Activated CD4-positive, alpha-beta T cell treated with anti-CD3 and anti-CD28 coated beads, Interleukin-2, amount 10 ng/mL, durations not matched to agents 7 days and 5 days (primary cell): ENCODE results near the gene SSUH2. TPM values are rescaled to one million over a fixed set of nuclear protein-coding genes. Genes with fewer than 3 reads are reported as not detected.

Source experiments
- CTCF ChIA-PET: fragments of 350-600 bp; sonication (Branson Sonifier 250); formaldehyde crosslinking; loops from one replicate; lab custom pipeline; 2021; ENCODE audit warnings: antibody characterized with exemption; lab: Charles Lee
- POLR2A ChIA-PET: fragments of 350-600 bp; sonication (Branson Sonifier 250); formaldehyde crosslinking; loops from one replicate; lab custom pipeline; 2021; ENCODE audit warnings: antibody characterized with exemption; lab: Charles Lee
- DNase-seq: peaks from one replicate; pipeline ENCODE4 v3.0.0-alpha.2; 2020
- H3K27ac Mint-ChIP-seq: one replicate; pipeline ENCODE4 v1.8.0; 2021; ENCODE audit warnings: mild to moderate bottlenecking, moderate library complexity, mixed read lengths
- H3K27me3 Mint-ChIP-seq: one replicate; pipeline ENCODE4 v1.8.0; 2021; ENCODE audit warnings: mixed read lengths
- H3K36me3 Mint-ChIP-seq: one replicate; pipeline ENCODE4 v1.8.0; 2021; ENCODE audit warnings: low read depth, mixed read lengths
- H3K4me1 Mint-ChIP-seq: one replicate; pipeline ENCODE4 v1.8.0; 2021; ENCODE audit warnings: mixed read lengths
- H3K4me3 Mint-ChIP-seq: one replicate; pipeline ENCODE4 v1.8.0; 2021; ENCODE audit warnings: mild to moderate bottlenecking, moderate library complexity, mixed read lengths
- H3K9me3 Mint-ChIP-seq: one replicate; pipeline ENCODE4 v1.8.0; 2021; ENCODE audit warnings: mixed read lengths
- total RNA-seq, 2 experiments: library from RNA; stranded (reverse); gene quantifications; one replicate each; pipeline ENCODE4 v1.2.3, GENCODE V29; 2021

Gene SSUH2
- total RNA-seq, 2 experiments from 2014 or later, result not detected

GRCh38 chr3:8608041-8608790 is 36.4 kb downstream of the SSUH2 start:
- ChIA-PET POLR2A (interaction anchor here (0.6 kb wide), 1 partner anchor 56 kb away, joined by 3 read pairs; no protein-coding TSS in a partner anchor), CTCF (interaction anchor here (0.8 kb wide), 1 partner anchor 16 kb away, joined by 3 read pairs; no protein-coding TSS in a partner anchor)
- no peak overlapping the region for H3K4me3 Mint-ChIP-seq
- no peaks in the 10 kb centered on the region for H3K4me1 Mint-ChIP-seq
- H3K27ac Mint-ChIP-seq, result no peak overlapping the region
- no peaks in the 10 kb centered on the region for H3K9me3 Mint-ChIP-seq
- no peak for DNase-seq
- H3K36me3 Mint-ChIP-seq, result no peaks in the 10 kb centered on the region
- H3K27me3 Mint-ChIP-seq, result no peaks in the 10 kb centered on the region

DNA sequence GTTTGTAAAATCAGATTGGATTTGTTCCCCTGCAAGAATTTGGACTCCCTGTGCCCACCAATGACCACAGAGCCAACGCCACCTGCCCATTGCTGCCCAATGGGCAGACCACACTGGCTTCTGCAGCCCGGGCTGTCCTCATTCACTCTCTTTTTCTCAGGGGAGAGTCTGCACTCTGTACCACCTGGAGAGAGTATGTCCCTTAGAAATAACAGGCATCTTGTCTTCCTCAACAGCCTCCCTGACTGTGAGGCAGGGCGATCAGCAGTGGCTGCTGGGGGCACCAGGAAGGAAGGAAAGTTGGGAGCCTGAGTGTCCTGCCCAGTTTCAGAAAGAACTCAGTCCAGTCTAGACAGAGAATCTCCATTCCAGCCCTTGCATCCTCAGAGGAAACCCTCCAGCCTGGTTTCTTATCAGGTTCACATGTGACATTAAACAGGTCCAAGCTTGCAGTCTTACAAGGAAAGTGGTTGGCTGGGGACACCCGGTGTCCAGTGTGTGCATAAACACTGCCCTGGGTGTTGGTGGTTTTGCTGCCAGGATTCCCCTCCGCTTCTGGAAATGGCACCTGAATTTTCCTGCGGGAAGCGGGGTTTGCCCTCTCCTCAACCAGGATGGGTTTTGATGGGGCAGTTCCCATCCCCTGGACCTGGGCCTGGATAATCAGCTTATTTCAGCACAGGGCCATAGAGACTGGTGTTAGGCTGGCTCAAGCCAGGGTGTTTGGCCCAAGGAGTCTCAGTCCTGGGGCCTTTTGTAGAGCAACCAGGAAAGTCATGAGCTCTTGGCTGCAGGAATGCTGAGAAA is 37.2 kb downstream of the SSUH2 start:
- Mint-ChIP-seq H3K9me3 (no peaks in the 10 kb centered on the region), H3K36me3 (no peaks in the 10 kb centered on the region), H3K27ac (no peak overlapping the region), H3K27me3 (no peaks in the 10 kb centered on the region), H3K4me1 (no peaks in the 10 kb centered on the region), H3K4me3 (no peak overlapping the region)
- CTCF ChIA-PET, result interaction anchor here (0.8 kb wide), 1 partner anchor 16 kb away, joined by 3 read pairs; no protein-coding TSS in a partner anchor
- no peak for DNase-seq
- POLR2A ChIA-PET, result interaction anchor here (0.6 kb wide), 1 partner anchor 57 kb away, joined by 3 read pairs; no protein-coding TSS in a partner anchor

GRCh38 chr3:8606701-8607231 is 37.8 kb downstream of the SSUH2 start:
- Mint-ChIP-seq H3K36me3 (no peaks in the 10 kb centered on the region), H3K27ac (no peak overlapping the region), H3K4me1 (no peaks in the 10 kb centered on the region), H3K9me3 (no peaks in the 10 kb centered on the region), H3K27me3 (no peaks in the 10 kb centered on the region), H3K4me3 (no peak overlapping the region)
- CTCF ChIA-PET, result no interaction called here
- DNase-seq, result no peak
- POLR2A ChIA-PET, result no interaction called here

- Mint-ChIP-seq H3K4me1 (no peaks in the 10 kb centered on the region), H3K36me3 (no peaks in the 10 kb centered on the region), H3K4me3 (no peak overlapping the region), H3K9me3 (no peaks in the 10 kb centered on the region), H3K27me3 (no peaks in the 10 kb centered on the region), H3K27ac (no peak overlapping the region)
- POLR2A ChIA-PET, result no interaction called here
- DNase-seq, result no peak
- CTCF ChIA-PET, result no interaction called here
Observed at GRCh38 chr3:8604988-8605387, 39.6 kb downstream of the SSUH2 start.

DNA sequence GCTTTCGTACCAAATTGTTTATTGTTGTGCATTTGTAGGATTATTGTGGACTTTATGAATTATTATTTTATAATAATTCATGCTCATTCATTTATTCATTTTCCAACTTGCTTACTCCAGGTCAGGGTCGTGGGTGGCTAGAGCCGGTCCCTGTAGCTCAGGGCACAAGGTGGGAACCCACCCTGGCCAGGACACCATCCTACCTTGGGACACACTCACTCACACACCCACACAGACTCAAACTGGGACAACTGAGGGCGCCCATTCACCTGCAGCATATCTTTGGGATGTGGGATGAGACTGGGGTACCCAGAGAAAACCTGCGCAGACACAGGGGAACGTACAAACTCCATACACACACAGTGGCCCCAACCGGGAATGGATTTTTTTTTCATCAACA is 40.6 kb downstream of the SSUH2 start:
- no peak overlapping the region for H3K27ac Mint-ChIP-seq

GRCh38 chr3:8603115-8603710 is 41.4 kb downstream of the SSUH2 start:
- Mint-ChIP-seq H3K27me3 (no peaks in the 10 kb centered on the region), H3K27ac (no peak overlapping the region), H3K36me3 (no peaks in the 10 kb centered on the region), H3K4me3 (no peak overlapping the region), H3K4me1 (no peaks in the 10 kb centered on the region), H3K9me3 (no peaks in the 10 kb centered on the region)
- POLR2A ChIA-PET, result no interaction called here
- CTCF ChIA-PET, result no interaction called here
- DNase-seq, result no peak

More for the DNA sequence above, 40.6 kb downstream of the SSUH2 start:
- DNase-seq, result no peak
- ChIA-PET CTCF (no interaction called here), POLR2A (no interaction called here)
- no peak overlapping the region for H3K4me3 Mint-ChIP-seq
- H3K4me1 Mint-ChIP-seq, result no peaks in the 10 kb centered on the region
- H3K36me3 Mint-ChIP-seq, result no peaks in the 10 kb centered on the region
- no peaks in the 10 kb centered on the region for H3K27me3 Mint-ChIP-seq
- H3K9me3 Mint-ChIP-seq, result no peaks in the 10 kb centered on the region

GRCh38 chr3:8600457-8600856 is 44.1 kb downstream of the SSUH2 start:
- Mint-ChIP-seq H3K36me3 (no peaks in the 10 kb centered on the region), H3K27ac (no peak overlapping the region), H3K9me3 (no peaks in the 10 kb centered on the region), H3K27me3 (no peaks in the 10 kb centered on the region), H3K4me1 (no peaks in the 10 kb centered on the region), H3K4me3 (no peak overlapping the region)
- ChIA-PET POLR2A (no interaction called here), CTCF (interaction anchor here (0.6 kb wide), 1 partner anchor 868 kb away, joined by 3 read pairs; no protein-coding TSS in a partner anchor)
- DNase-seq, result no peak

GRCh38 chr3:8599146-8599545 is 45.5 kb downstream of the SSUH2 start:
- no peaks in the 10 kb centered on the region for H3K9me3 Mint-ChIP-seq
- no peak for DNase-seq
- H3K4me1 Mint-ChIP-seq, result no peaks in the 10 kb centered on the region
- H3K27me3 Mint-ChIP-seq, result no peaks in the 10 kb centered on the region
- ChIA-PET POLR2A (no interaction called here), CTCF (no interaction called here)
- no peak overlapping the region for H3K27ac Mint-ChIP-seq
- H3K36me3 Mint-ChIP-seq, result no peaks in the 10 kb centered on the region
- no peak overlapping the region for H3K4me3 Mint-ChIP-seq

DNA sequence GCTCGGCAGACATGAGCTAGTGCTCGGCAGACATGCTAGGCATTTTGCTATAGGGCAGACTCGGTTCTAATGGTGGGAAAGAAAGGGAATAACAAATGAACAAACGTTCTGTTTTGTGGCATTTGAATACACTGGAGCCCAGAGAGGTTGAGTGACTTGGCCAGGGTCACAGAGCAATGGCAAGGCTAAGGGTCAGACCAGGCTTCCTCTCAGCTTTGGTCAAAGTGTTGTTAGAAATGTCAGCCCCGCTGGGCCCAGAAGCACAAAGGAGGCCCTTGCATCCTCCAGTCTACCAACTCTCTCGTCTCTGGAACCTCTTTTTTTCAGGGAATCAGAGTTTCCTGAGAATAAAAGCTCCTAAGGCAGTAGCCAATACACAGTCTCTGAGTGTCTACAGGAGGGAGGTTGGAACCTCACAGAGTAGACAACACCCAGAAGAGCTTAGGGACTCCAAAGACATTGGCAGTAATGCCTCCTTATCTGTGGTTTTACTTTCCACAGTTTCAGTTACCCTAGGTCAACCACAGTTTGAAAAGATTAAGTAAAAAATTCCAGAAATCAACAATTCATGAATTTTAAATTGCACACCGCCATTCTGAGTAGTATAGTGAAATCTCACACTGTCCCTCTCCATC is 47.3 kb downstream of the SSUH2 start:
- no peak for DNase-seq
- H3K4me1 Mint-ChIP-seq, result no peaks in the 10 kb centered on the region
- no peak overlapping the region for H3K27ac Mint-ChIP-seq
- no peaks in the 10 kb centered on the region for H3K36me3 Mint-ChIP-seq
- no peaks in the 10 kb centered on the region for H3K27me3 Mint-ChIP-seq
- CTCF ChIA-PET, result no interaction called here
- H3K4me3 Mint-ChIP-seq, result no peak overlapping the region
- no peaks in the 10 kb centered on the region for H3K9me3 Mint-ChIP-seq
- POLR2A ChIA-PET, result no interaction called here

- H3K9me3 Mint-ChIP-seq, result no peaks in the 10 kb centered on the region
- ChIA-PET POLR2A (no interaction called here), CTCF (no interaction called here)
- no peaks in the 10 kb centered on the region for H3K27me3 Mint-ChIP-seq
- no peaks in the 10 kb centered on the region for H3K4me1 Mint-ChIP-seq
- no peak overlapping the region for H3K27ac Mint-ChIP-seq
- no peaks in the 10 kb centered on the region for H3K36me3 Mint-ChIP-seq
- DNase-seq, result no peak
- H3K4me3 Mint-ChIP-seq, result no peak overlapping the region
Observed at GRCh38 chr3:8596321-8597218, 48.0 kb downstream of the SSUH2 start.

DNA sequence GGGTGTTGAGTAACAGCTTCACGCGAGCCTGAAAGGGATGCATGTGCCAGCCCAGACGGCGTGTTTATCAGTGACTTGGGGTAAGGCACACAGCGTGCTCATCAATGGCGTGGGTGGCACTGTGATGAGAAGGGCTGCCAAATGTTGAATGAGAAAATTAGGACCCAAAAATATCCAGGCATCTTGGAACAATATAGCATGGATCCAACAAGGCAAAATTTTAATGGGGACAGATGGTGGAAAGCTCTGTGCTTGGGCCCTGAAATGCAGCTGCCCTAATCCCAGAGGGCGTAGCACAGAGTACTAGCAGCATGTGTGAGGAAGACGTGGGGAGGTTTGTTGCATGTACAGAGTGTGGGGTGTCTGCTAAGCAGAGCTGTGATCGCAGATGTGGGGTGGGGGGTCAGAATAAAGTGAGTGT is 48.9 kb downstream of the SSUH2 start:
- ChIA-PET POLR2A (no interaction called here), CTCF (no interaction called here)
- no peak for DNase-seq
- Mint-ChIP-seq H3K4me1 (no peaks in the 10 kb centered on the region), H3K4me3 (no peak overlapping the region), H3K9me3 (no peaks in the 10 kb centered on the region), H3K27me3 (no peaks in the 10 kb centered on the region), H3K36me3 (no peaks in the 10 kb centered on the region), H3K27ac (no peak overlapping the region)

- Mint-ChIP-seq H3K27ac (no peak overlapping the region), H3K27me3 (no peaks in the 10 kb centered on the region), H3K36me3 (no peaks in the 10 kb centered on the region), H3K4me3 (no peak overlapping the region), H3K4me1 (no peaks in the 10 kb centered on the region), H3K9me3 (no peaks in the 10 kb centered on the region)
- CTCF ChIA-PET, result no interaction called here
- DNase-seq, result no peak
- POLR2A ChIA-PET, result no interaction called here
Observed at GRCh38 chr3:8595252-8595651, 49.3 kb downstream of the SSUH2 start.
